Stomach (tissue), 9 donors: ENCODE measurements around the gene CENPP. TPM values are rescaled to one million over a fixed set of nuclear protein-coding genes. Genes with fewer than 3 reads are reported as not detected.

Experiments
- DNase-seq, 2 donors: peaks; one replicate each; pipeline versions ENCODE4 v3.0.0 to v3.0.0-alpha.2; 2013 to 2019
- H3K27ac ChIP-seq, 5 donors: fragments of 200-600 bp in 4 of 5; sonication (generic) in 4 of 5; one replicate each; pipeline ENCODE4 v1.5.1; 2013 to 2019; ENCODE audit warnings: mild to moderate bottlenecking in 1 of 5, moderate library complexity in 1 of 5
- H3K27me3 ChIP-seq, 3 donors: fragments of 200-600 bp; sonication (generic); one replicate each; pipeline ENCODE4 v1.5.1; 2017 to 2019; ENCODE audit warnings: mixed run types in 1 of 3
- H3K36me3 ChIP-seq, 4 donors: fragments of 200-600 bp; sonication (generic); 1 replicate in 3 of 4; 2 replicates in 1 of 4; pipeline ENCODE4 v1.5.1; 2016 to 2019
- H3K4me1 ChIP-seq, 4 donors: fragments of 200-600 bp; sonication (generic); one replicate each; pipeline ENCODE4 v1.5.1; 2016 to 2019
- H3K4me3 ChIP-seq, 4 donors: fragments of 200-600 bp; sonication (generic) in 3 of 4; one replicate each; pipeline ENCODE4 v1.5.1; 2016 to 2019; ENCODE audit warnings: mild to moderate bottlenecking in 1 of 4
- H3K9me3 ChIP-seq, 4 donors: fragments of 200-600 bp; sonication (generic); one replicate each; pipeline ENCODE4 v1.5.1; 2016 to 2019
- EP300 ChIP-seq: sonication (generic); formaldehyde crosslinking; IDR thresholded peaks from one replicate; pipeline ENCODE4 v1.6.1; 2017; ENCODE audit warnings: antibody characterized with exemption
- POLR2A ChIP-seq, 4 donors: fragments of 450-650 bp; IDR thresholded peaks; one replicate each; pipeline ENCODE4 v1.6.1; 2016; ENCODE audit warnings: antibody characterized with exemption in 4 of 4, control low read depth in 2 of 4, mild to moderate bottlenecking in 1 of 4, moderate library complexity in 1 of 4
- POLR2AphosphoS5 ChIP-seq, 3 donors: sonication (generic); formaldehyde crosslinking; IDR thresholded peaks; one replicate each; pipeline ENCODE4 v1.6.1; 2016; ENCODE audit warnings: antibody characterized with exemption in 3 of 3
- WGBS, 5 donors: extraction: QIAGEN DNeasy Blood & Tissue Kit in 3 of 5; methylation state at CpG; one replicate each; pipeline versions ENCODE4 v1.1.5 to v1.1.7; 2013 to 2018; 5-methylcytosine and 5-hydroxymethylcytosine counted together
- intact Hi-C: fragments of 100-400 bp; cut with DNase I; formaldehyde crosslinking; loops from one replicate; pipeline ENCODE4 v1.15.1; 2023; ENCODE audit warnings: low total_unique reads
- polyA plus RNA-seq, 3 donors: library from polyadenylated mRNA; stranded (reverse); fragments of 200-250 nt; gene quantifications; one replicate each; pipeline ENCODE4 v1.2.3, GENCODE V29; 2013
- total RNA-seq, 5 donors: library from RNA; depleted of rRNA; stranded (reverse); fragments of >200 nt; gene quantifications; one replicate each; pipeline versions ENCODE4 v1.1.0 to v1.2.3, GENCODE V29; 2014 to 2016
- TF ChIP-seq, protein P1 (sequence below), 7 experiments: fragments of 450-650 bp in 4 of 7; fragments of 200-600 bp in 3 of 7; sonication (generic) in 3 of 7; IDR thresholded peaks; one replicate each; pipeline ENCODE4 v1.5.1; 2016 to 2019; ENCODE audit warnings: antibody characterized with exemption in 7 of 7, control low read depth in 2 of 7, mild to moderate bottlenecking in 1 of 7
- donor health status: healthy with polysubstance abuse.
- donor health status: Bipolar disorder and iron deficiency.
- donor health status: healthy.

CENPP gene
- total and polyA plus RNA-seq, 8 donors = 1.3 to 37.9 (median 3.2) TPM

DNA sequence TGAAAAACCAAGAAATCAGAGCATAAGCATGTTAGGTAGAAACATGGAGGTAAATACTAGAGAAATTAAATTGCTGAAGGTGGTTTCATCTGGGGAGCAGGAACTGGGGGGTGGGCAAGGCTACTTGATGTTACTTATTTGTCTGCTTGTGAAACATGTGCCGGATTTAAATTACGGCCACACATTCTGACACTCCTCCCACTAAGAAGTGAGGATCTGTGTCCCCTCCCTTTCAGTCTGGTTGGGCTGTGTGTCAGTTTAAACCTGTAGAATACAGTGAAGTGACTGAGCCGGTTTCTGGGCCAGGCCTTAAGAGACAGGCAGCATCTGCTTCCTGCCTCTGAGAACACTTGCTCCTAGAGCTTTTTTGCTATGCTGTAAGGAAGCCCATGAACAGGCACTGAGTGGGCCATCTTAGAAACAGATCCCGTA is 29.9 kb upstream of the CENPP start:
- no peak for TF ChIP-seq EP300
- TF ChIP-seq, protein P1, sequence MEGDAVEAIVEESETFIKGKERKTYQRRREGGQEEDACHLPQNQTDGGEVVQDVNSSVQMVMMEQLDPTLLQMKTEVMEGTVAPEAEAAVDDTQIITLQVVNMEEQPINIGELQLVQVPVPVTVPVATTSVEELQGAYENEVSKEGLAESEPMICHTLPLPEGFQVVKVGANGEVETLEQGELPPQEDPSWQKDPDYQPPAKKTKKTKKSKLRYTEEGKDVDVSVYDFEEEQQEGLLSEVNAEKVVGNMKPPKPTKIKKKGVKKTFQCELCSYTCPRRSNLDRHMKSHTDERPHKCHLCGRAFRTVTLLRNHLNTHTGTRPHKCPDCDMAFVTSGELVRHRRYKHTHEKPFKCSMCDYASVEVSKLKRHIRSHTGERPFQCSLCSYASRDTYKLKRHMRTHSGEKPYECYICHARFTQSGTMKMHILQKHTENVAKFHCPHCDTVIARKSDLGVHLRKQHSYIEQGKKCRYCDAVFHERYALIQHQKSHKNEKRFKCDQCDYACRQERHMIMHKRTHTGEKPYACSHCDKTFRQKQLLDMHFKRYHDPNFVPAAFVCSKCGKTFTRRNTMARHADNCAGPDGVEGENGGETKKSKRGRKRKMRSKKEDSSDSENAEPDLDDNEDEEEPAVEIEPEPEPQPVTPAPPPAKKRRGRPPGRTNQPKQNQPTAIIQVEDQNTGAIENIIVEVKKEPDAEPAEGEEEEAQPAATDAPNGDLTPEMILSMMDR (IDR thresholded peaks at IDR 0.05) = no peak
- no peak for TF ChIP-seq POLR2A (IDR thresholded peaks at IDR 0.05)
- no peak for TF ChIP-seq POLR2AphosphoS5 (IDR thresholded peaks at IDR 0.05)
- H3K27me3 ChIP-seq = no peaks in the 10 kb centered on the region
- 27 to 51% (median 44%) methylated on average over 4 of the region's 4 CpGs for WGBS, 5 donors
- H3K4me1 ChIP-seq = peaks cover 22 to 44% (median 38%) of the 10 kb centered on the region in 4 donors
- peak in 1 of 2 donors; percentile 65 for DNase-seq
- H3K9me3 ChIP-seq = no peaks in the 10 kb centered on the region
- peaks cover 18 to 43% (median 42%) of the 10 kb centered on the region in 4 donors for H3K36me3 ChIP-seq
- H3K4me3 ChIP-seq = no peak overlapping the region
- H3K27ac ChIP-seq = peak overlapping the region in 4 of 5 donors; percentile 24 to 85 (median 56)
- intact Hi-C loops = loop anchor here (10.0 kb wide), 1 partner anchor 161 kb away; no protein-coding TSS in a partner anchor

DNA sequence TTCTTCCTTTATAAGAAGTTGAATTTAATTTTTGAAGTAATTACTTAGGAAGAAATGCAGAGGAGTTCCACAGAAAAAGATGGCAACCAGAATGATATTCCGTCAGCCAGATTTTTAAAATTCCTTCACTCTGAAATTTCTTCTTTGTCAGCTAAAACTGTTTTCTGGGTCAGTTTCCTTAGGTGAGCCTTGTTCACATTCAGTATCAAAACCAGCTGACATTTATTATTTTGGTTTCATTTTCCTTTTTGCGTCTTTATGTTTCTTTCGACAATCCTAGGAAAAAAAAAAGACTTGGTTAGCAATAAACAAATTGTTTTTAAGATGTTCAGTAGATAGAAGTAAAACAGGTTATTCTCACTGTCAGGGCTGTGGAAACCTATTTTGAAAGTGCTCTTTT is 28.1 kb upstream of the CENPP start:
- H3K27ac ChIP-seq = peak overlapping the region in 1 of 5 donors; percentile 0
- H3K36me3 ChIP-seq = peaks cover 31 to 60% (median 60%) of the 10 kb centered on the region in 4 donors
- WGBS, 5 donors = 86 to 93% (median 91%) methylated on average over 3 of the region's 3 CpGs
- no peaks in the 10 kb centered on the region for H3K9me3 ChIP-seq
- intact Hi-C loops = loop anchor here (10.0 kb wide), 1 partner anchor 163 kb away; no protein-coding TSS in a partner anchor
- no peaks in the 10 kb centered on the region for H3K27me3 ChIP-seq
- H3K4me3 ChIP-seq = no peak overlapping the region
- DNase-seq = no peak
- H3K4me1 ChIP-seq = peaks cover 16 to 27% (median 21%) of the 10 kb centered on the region in 4 donors
- no peak for TF ChIP-seq EP300
- no peak for TF ChIP-seq POLR2A (IDR thresholded peaks at IDR 0.05)
- TF ChIP-seq POLR2AphosphoS5 (IDR thresholded peaks at IDR 0.05) = no peak
- TF ChIP-seq, protein P1 (IDR thresholded peaks at IDR 0.05) = no peak

DNA sequence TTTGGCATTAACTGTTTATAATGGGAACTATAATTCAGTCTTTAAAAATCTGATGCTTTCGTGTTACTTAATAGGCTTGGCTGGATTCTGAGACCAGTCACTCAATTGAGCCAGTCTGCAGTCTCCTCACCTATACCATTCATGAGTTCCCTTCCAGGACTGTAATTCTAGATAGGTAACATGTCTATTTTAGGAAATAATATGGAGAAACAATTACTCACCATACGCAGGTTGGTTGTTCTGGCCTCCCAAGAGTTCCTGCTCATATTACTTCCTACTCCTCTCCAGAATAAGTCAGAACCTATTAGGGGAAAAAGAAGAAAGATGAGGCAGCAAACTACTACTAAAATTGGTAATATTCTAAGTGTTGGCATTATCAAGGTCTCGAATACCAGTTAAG is 27.7 kb upstream of the CENPP start:
- intact Hi-C loops = loop anchor here (10.0 kb wide), 1 partner anchor 163 kb away; no protein-coding TSS in a partner anchor
- Histone ChIP-seq H3K4me1 (peaks cover 11 to 22% (median 17%) of the 10 kb centered on the region in 4 donors), H3K27ac (peak overlapping the region in 1 of 5 donors; percentile 0), H3K4me3 (no peak overlapping the region), H3K9me3 (no peaks in the 10 kb centered on the region), H3K36me3 (peaks cover 35 to 65% (median 64%) of the 10 kb centered on the region in 4 donors), H3K27me3 (no peaks in the 10 kb centered on the region)
- 87 to 96% (median 93%) methylated on average over 3 of the region's 3 CpGs for WGBS, 5 donors
- TF ChIP-seq POLR2A (IDR thresholded peaks at IDR 0.05) (no peak), EP300 (no peak), POLR2AphosphoS5 (IDR thresholded peaks at IDR 0.05) (no peak)
- TF ChIP-seq, protein P1 (IDR thresholded peaks at IDR 0.05) = no peak
- DNase-seq = no peak

DNA sequence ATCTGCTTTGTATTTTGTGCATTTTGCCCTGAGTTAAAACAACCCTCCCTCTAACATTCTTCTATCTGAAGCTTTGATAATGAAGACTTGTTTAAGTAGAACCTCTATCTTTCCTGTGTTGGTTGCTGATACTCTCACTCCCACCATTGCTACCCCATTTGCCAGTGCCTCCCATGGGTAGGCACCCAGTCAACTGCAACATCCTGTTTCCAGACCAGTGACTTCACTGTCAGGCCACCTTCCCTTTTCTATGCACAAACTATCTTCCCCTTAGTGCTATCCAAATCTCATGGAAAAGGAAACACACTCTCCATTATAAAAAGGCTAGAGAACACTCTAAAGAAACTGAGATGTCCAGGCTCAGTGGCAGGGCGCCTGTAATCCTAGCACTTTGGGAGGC is 26.6 kb upstream of the CENPP start:
- H3K4me3 ChIP-seq = no peak overlapping the region
- no peaks in the 10 kb centered on the region for H3K9me3 ChIP-seq
- 71 to 90% (median 73%) methylated on average over 1 of the region's 1 CpG for WGBS, 5 donors
- peaks cover 11 to 21% (median 14%) of the 10 kb centered on the region in 4 donors for H3K4me1 ChIP-seq
- DNase-seq = no peak
- H3K27me3 ChIP-seq = no peaks in the 10 kb centered on the region
- TF ChIP-seq POLR2AphosphoS5 (IDR thresholded peaks at IDR 0.05) (no peak), POLR2A (IDR thresholded peaks at IDR 0.05) (no peak), EP300 (no peak)
- TF ChIP-seq, protein P1 (IDR thresholded peaks at IDR 0.05) = no peak
- H3K27ac ChIP-seq = no peak overlapping the region
- intact Hi-C loops = loop anchor here (10.0 kb wide), 1 partner anchor 164 kb away; no protein-coding TSS in a partner anchor
- H3K36me3 ChIP-seq = peaks cover 43 to 76% (median 75%) of the 10 kb centered on the region in 4 donors
